Measurements from ENCODE around the gene WDPCP.
"Not testable (repeated sequence)": the region's sequence is repeated elsewhere in the genome, so short reads cannot be mapped to it uniquely, and the experiment has no call there.

Gene WDPCP

GRCh38 chr2:63580651-63581297 is 7.5 kb downstream of the WDPCP start:
- DNase-seq (ENCODE audit: low read depth), result no peak
- TF ChIP-seq CTCF (IDR thresholded peaks at IDR 0.05; ENCODE audit: control insufficient read depth, extremely low read depth, insufficient read depth), result no peak
- no peak overlapping the region for H3K4me3 ChIP-seq (ENCODE audit: low read depth, low read length)

- DNase-seq (ENCODE audit: low read depth), result no peak
- TF ChIP-seq CTCF (IDR thresholded peaks at IDR 0.05; ENCODE audit: control insufficient read depth, extremely low read depth, insufficient read depth), result no peak
- H3K4me3 ChIP-seq (ENCODE audit: low read depth, low read length), result no peak overlapping the region
These were observed 9.5 kb downstream of the WDPCP start for GRCh38 chr2:63578767-63579166.

- no peak overlapping the region for H3K4me3 ChIP-seq (ENCODE audit: low read depth, low read length)
- no peak for TF ChIP-seq CTCF (IDR thresholded peaks at IDR 0.05; ENCODE audit: control insufficient read depth, extremely low read depth, insufficient read depth)
- DNase-seq (ENCODE audit: low read depth), result no peak
These were observed 11.7 kb downstream of the WDPCP start for GRCh38 chr2:63576546-63576945.

- H3K4me3 ChIP-seq (ENCODE audit: low read depth, low read length); DNase-seq (ENCODE audit: low read depth): not testable (repeated sequence)
These were observed 14.4 kb downstream of the WDPCP start for GRCh38 chr2:63573726-63574345.

GRCh38 chr2:63573026-63573425 is 15.3 kb downstream of the WDPCP start:
- not testable (repeated sequence) for DNase-seq (ENCODE audit: low read depth); H3K4me3 ChIP-seq (ENCODE audit: low read depth, low read length)

GRCh38 chr2:63572001-63572400 is 16.3 kb downstream of the WDPCP start:
- no peak for TF ChIP-seq CTCF (IDR thresholded peaks at IDR 0.05; ENCODE audit: control insufficient read depth, extremely low read depth, insufficient read depth)
- no peak overlapping the region for H3K4me3 ChIP-seq (ENCODE audit: low read depth, low read length)
- DNase-seq (ENCODE audit: low read depth), result no peak

GRCh38 chr2:63571291-63571690 is 17.0 kb downstream of the WDPCP start:
- no peak for TF ChIP-seq CTCF (IDR thresholded peaks at IDR 0.05; ENCODE audit: control insufficient read depth, extremely low read depth, insufficient read depth)
- H3K4me3 ChIP-seq (ENCODE audit: low read depth, low read length), result no peak overlapping the region
- no peak for DNase-seq (ENCODE audit: low read depth)

GRCh38 chr2:63569740-63570139 is 18.5 kb downstream of the WDPCP start:
- TF ChIP-seq CTCF (IDR thresholded peaks at IDR 0.05; ENCODE audit: control insufficient read depth, extremely low read depth, insufficient read depth), result no peak
- no peak for DNase-seq (ENCODE audit: low read depth)
- no peak overlapping the region for H3K4me3 ChIP-seq (ENCODE audit: low read depth, low read length)

Data from LNCaP clone FGC (cell line).